ENCODE data around the gene PROB1. TPM values are rescaled to one million over a fixed set of nuclear protein-coding genes. Genes with fewer than 3 reads are reported as not detected.

PROB1 gene
- total and polyA plus RNA-seq, 2 of the 13 experiments (the other 11 are each of a cell fraction or from before 2014, with no cell fraction given) = 0.69 to 1.1 TPM

- peak within 1 kb of the TSS; percentile 99 for H3K9ac ChIP-seq (ENCODE audit: insufficient read depth, low read depth, low read length)
- no peaks in the 10 kb centered on the region; a peak in 1 of 5 replicates for H3K27me3 ChIP-seq (ENCODE audit: control insufficient read depth in 1 of 2, insufficient read depth in 2 of 2, low read length in 2 of 2)
- in situ Hi-C loops (cut with HindIII; ENCODE audit: extremely low pct_ligation_motif_present, low pct_unique_long_range_greater_than_20kb) = no loop called here
- FAIRE-seq = peak; percentile 97
- peak within 1 kb of the TSS; percentile 99 for H3K27ac ChIP-seq (ENCODE audit: extremely low read length, insufficient read depth, low read length)
- H4K20me1 ChIP-seq (ENCODE audit: insufficient read depth, low read length) = peaks cover 46% of the 10 kb centered on the region
- peak; percentile 79 for ATAC-seq
- BruUV-seq (replicated peaks) = TSS peak; percentile 97
- peak within 1 kb of the TSS; percentile 100 for H3K4me2 ChIP-seq (ENCODE audit: low read depth, low read length)
- CTCF ChIA-PET (ENCODE audit: low intra/inter-chr PET ratio, low total read pairs) = no interaction called here
- DNase-seq (ENCODE audit: low spot score) = peak; percentile 94
- H2AFZ ChIP-seq (ENCODE audit: low read length) = peak within 1 kb of the TSS; percentile 1
- peak within 1 kb of the TSS; percentile 74 to 98 (median 84) for H3K4me3 ChIP-seq (replicated peaks in 1 of 3; ENCODE audit: insufficient read depth in 1 of 3, low read depth in 2 of 3, low read length in 3 of 3)
- peaks cover 43% of the 10 kb centered on the region for H3K4me1 ChIP-seq (ENCODE audit: insufficient read depth, low read length)
- no peaks in the 10 kb centered on the region for H3K9me3 ChIP-seq (ENCODE audit: low read length)
- intact Hi-C loops (cut with micrococcal nuclease; ENCODE audit: unreplicated experiment) = loop anchor here (1.0 kb wide), 1 partner anchor 47 kb away; no protein-coding TSS in a partner anchor
- under 1% methylated on average over 27 of the region's 66 CpGs for WGBS (ENCODE audit: low lambda C conversion rate)
- H3K79me2 ChIP-seq (ENCODE audit: insufficient read depth, low read length) = peaks cover 52% of the 10 kb centered on the region
- 0 out of 5 replicates have a peak, but pooled peaks cover 0 to 3% of the 10 kb centered on the region in 2 experiments for H3K36me3 ChIP-seq (replicated peaks in 1 of 2; ENCODE audit: control insufficient read depth in 1 of 2, insufficient read depth in 2 of 2, low read length in 2 of 2)
- POLR2A ChIA-PET = interaction anchor here (0.6 to 3.1 kb wide), 24 partner anchors 9 to 767 kb away, joined by 3 to 38 read pairs (median 5); partner anchors contain the start of genes DNAJC18, HSPA9, MATR3 and SLC23A1
- TF ChIP-seq MED8 (CRISPR knock-in tag; IDR thresholded peaks at IDR 0.05; ENCODE audit: insufficient replicate concordance) (peak; percentile 82), DMAP1 (CRISPR knock-in tag; IDR thresholded peaks at IDR 0.05) (peak; percentile 60), PCBP1 (IDR thresholded peaks at IDR 0.05; ENCODE audit: borderline replicate concordance, low read depth, low read length) (0 out of 2 replicates have a peak, but pooled peaks have one; percentile 78), NFIB (CRISPR knock-in tag; IDR thresholded peaks at IDR 0.05; ENCODE audit: borderline replicate concordance) (no peak), GABPB1 (CRISPR knock-in tag; IDR thresholded peaks at IDR 0.05) (peak; percentile 97), ZNF788 (CRISPR knock-in tag; IDR thresholded peaks at IDR 0.05; ENCODE audit: borderline replicate concordance) (peak; percentile 39; the same call in 1 of the 2 replicates), EP300 (IDR thresholded peaks at IDR 0.05; ENCODE audit: low read depth in 2 of 2, low read length in 2 of 2) (peak; percentile 39 to 49; a peak in 2 of 4 replicates), EP300 (CRISPR knock-in tag; IDR thresholded peaks at IDR 0.05; ENCODE audit: borderline replicate concordance) (no peak; the same call in 1 of the 2 replicates), HMGA1 (CRISPR knock-in tag; conservative IDR thresholded peaks at IDR 0.05) (no peak), ZNF510 (CRISPR knock-in tag; IDR thresholded peaks at IDR 0.05; ENCODE audit: low read depth) (peak; percentile 70; the same call in 1 of the 2 replicates), TOE1 (CRISPR knock-in tag; IDR thresholded peaks at IDR 0.05) (no peak), MIXL1 (CRISPR knock-in tag; IDR thresholded peaks at IDR 0.05) (no peak), IRX3 (CRISPR knock-in tag; IDR thresholded peaks at IDR 0.05; ENCODE audit: borderline replicate concordance, low read depth) (no peak; the same call in 1 of the 2 replicates), CCDC6 (CRISPR knock-in tag; IDR thresholded peaks at IDR 0.05) (0 out of 2 replicates have a peak, but pooled peaks have one; percentile 32), ETV5 (CRISPR knock-in tag; IDR thresholded peaks at IDR 0.05; ENCODE audit: borderline replicate concordance) (peak; percentile 94), SSRP1 (CRISPR knock-in tag; IDR thresholded peaks at IDR 0.05) (no peak), HDAC6 (IDR thresholded peaks at IDR 0.05; ENCODE audit: low read depth, low read length) (no peak), ZNF335 (CRISPR knock-in tag; IDR thresholded peaks at IDR 0.05) (peak; percentile 56; the same call in 1 of the 2 replicates), NBN (conservative IDR thresholded peaks at IDR 0.05) (no peak), KAT2B (IDR thresholded peaks at IDR 0.05; ENCODE audit: borderline replicate concordance, low read depth, low read length) (no peak), NKX3-1 (CRISPR knock-in tag; IDR thresholded peaks at IDR 0.05) (0 out of 2 replicates have a peak, but pooled peaks have one; percentile 23), FOXK1 (CRISPR knock-in tag; IDR thresholded peaks at IDR 0.05; ENCODE audit: borderline replicate concordance, low read depth) (peak; percentile 71; the same call in 1 of the 2 replicates), GTF2F1 (IDR thresholded peaks at IDR 0.05; ENCODE audit: low read length) (0 out of 2 replicates have a peak, but pooled peaks have one; percentile 50), ZNF562 (CRISPR knock-in tag; IDR thresholded peaks at IDR 0.05; ENCODE audit: borderline replicate concordance) (no peak)
Measured at GRCh38 chr5:139341689-139342422, 53.0 kb downstream of the PROB1 start, which contains the start of gene PAIP2. PAIP2 (plus strand) TSS chr5:139341854; CDS start chr5:139363785, 21,931 bp downstream.
